Stomach (tissue), 9 donors: ENCODE results near the gene PLK5. TPM values are rescaled to one million over a fixed set of nuclear protein-coding genes. Genes with fewer than 3 reads are reported as not detected.

ENCODE experiments used
- DNase-seq, 2 donors: peaks; one replicate each; pipeline versions ENCODE4 v3.0.0 to v3.0.0-alpha.2; 2013 to 2019
- H3K27ac ChIP-seq, 5 donors: fragments of 200-600 bp in 4 of 5; sonication (generic) in 4 of 5; one replicate each; pipeline ENCODE4 v1.5.1; 2013 to 2019; ENCODE audit warnings: mild to moderate bottlenecking in 1 of 5, moderate library complexity in 1 of 5
- H3K27me3 ChIP-seq, 3 donors: fragments of 200-600 bp; sonication (generic); one replicate each; pipeline ENCODE4 v1.5.1; 2017 to 2019; ENCODE audit warnings: mixed run types in 1 of 3
- H3K36me3 ChIP-seq, 4 donors: fragments of 200-600 bp; sonication (generic); 1 replicate in 3 of 4; 2 replicates in 1 of 4; pipeline ENCODE4 v1.5.1; 2016 to 2019
- H3K4me1 ChIP-seq, 4 donors: fragments of 200-600 bp; sonication (generic); one replicate each; pipeline ENCODE4 v1.5.1; 2016 to 2019
- H3K4me3 ChIP-seq, 4 donors: fragments of 200-600 bp; sonication (generic) in 3 of 4; one replicate each; pipeline ENCODE4 v1.5.1; 2016 to 2019; ENCODE audit warnings: mild to moderate bottlenecking in 1 of 4
- H3K9me3 ChIP-seq, 4 donors: fragments of 200-600 bp; sonication (generic); one replicate each; pipeline ENCODE4 v1.5.1; 2016 to 2019
- EP300 ChIP-seq: sonication (generic); formaldehyde crosslinking; IDR thresholded peaks from one replicate; pipeline ENCODE4 v1.6.1; 2017; ENCODE audit warnings: antibody characterized with exemption
- POLR2A ChIP-seq, 4 donors: fragments of 450-650 bp; IDR thresholded peaks; one replicate each; pipeline ENCODE4 v1.6.1; 2016; ENCODE audit warnings: antibody characterized with exemption in 4 of 4, control low read depth in 2 of 4, mild to moderate bottlenecking in 1 of 4, moderate library complexity in 1 of 4
- POLR2AphosphoS5 ChIP-seq, 3 donors: sonication (generic); formaldehyde crosslinking; IDR thresholded peaks; one replicate each; pipeline ENCODE4 v1.6.1; 2016; ENCODE audit warnings: antibody characterized with exemption in 3 of 3
- WGBS, 5 donors: extraction: QIAGEN DNeasy Blood & Tissue Kit in 3 of 5; methylation state at CpG; one replicate each; pipeline versions ENCODE4 v1.1.5 to v1.1.7; 2013 to 2018; 5-methylcytosine and 5-hydroxymethylcytosine counted together
- intact Hi-C: fragments of 100-400 bp; cut with DNase I; formaldehyde crosslinking; loops from one replicate; pipeline ENCODE4 v1.15.1; 2023; ENCODE audit warnings: low total_unique reads
- polyA plus RNA-seq, 3 donors: library from polyadenylated mRNA; stranded (reverse); fragments of 200-250 nt; gene quantifications; one replicate each; pipeline ENCODE4 v1.2.3, GENCODE V29; 2013
- total RNA-seq, 5 donors: library from RNA; depleted of rRNA; stranded (reverse); fragments of >200 nt; gene quantifications; one replicate each; pipeline versions ENCODE4 v1.1.0 to v1.2.3, GENCODE V29; 2014 to 2016
- TF ChIP-seq, protein P1 (sequence below), 7 experiments: fragments of 450-650 bp in 4 of 7; fragments of 200-600 bp in 3 of 7; sonication (generic) in 3 of 7; IDR thresholded peaks; one replicate each; pipeline ENCODE4 v1.5.1; 2016 to 2019; ENCODE audit warnings: antibody characterized with exemption in 7 of 7, control low read depth in 2 of 7, mild to moderate bottlenecking in 1 of 7
- donor health status: healthy with polysubstance abuse.
- donor health status: Bipolar disorder and iron deficiency.
- donor health status: healthy.

Gene PLK5
- total and polyA plus RNA-seq, 8 donors = 0.12 to 0.80 TPM; not detected in 6

DNA sequence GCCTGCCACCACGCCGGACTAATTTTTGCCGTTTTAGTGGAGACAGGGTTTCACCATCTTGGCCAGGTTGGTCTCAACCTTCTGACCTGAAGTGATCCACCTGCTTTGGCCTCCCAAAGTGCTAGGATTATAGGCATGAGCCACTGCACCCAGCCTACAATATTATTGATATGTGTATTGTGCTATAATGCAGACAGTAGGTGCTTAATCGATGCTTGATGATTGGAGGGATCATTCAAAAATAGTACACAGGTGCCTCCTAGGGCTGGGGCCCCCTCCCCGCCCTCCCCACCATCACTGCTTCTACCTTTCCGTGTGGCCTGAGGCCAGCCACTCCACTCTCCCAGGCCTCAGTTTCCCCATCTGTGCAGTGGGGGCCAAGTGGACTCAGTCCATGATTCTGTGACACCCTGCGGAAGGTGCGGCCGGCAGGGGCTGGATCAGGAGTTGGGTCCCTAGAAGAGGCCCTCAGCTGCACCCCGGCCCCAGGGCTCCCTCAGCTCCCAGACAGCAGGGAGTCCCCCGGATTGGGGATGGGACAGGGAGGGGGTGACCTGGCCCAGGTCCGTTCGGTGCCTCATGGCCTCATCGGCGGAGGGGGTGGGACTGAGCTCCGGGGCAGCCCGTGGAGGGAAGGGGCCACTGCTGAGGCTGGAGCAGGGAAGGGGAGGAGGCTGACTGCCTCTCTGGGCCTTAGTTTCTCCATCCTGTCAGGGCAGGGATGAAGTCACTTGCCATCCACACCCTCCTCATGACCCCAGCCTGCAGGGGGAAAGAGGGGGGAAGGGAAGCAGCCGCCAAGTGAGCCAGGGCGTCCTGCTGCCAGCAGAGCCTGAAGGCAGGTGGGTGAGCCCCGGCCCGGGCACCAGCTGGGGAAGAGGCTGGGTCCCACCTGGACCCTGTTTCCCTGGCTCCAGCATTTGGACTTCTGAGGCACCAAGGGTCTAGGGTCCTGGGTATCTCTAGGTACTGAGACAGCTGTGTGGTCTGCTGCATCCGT lies 12.3 kb upstream of the PLK5 start:
- peak in 1 of 2 donors; percentile 47 for DNase-seq
- TF ChIP-seq, protein P1, sequence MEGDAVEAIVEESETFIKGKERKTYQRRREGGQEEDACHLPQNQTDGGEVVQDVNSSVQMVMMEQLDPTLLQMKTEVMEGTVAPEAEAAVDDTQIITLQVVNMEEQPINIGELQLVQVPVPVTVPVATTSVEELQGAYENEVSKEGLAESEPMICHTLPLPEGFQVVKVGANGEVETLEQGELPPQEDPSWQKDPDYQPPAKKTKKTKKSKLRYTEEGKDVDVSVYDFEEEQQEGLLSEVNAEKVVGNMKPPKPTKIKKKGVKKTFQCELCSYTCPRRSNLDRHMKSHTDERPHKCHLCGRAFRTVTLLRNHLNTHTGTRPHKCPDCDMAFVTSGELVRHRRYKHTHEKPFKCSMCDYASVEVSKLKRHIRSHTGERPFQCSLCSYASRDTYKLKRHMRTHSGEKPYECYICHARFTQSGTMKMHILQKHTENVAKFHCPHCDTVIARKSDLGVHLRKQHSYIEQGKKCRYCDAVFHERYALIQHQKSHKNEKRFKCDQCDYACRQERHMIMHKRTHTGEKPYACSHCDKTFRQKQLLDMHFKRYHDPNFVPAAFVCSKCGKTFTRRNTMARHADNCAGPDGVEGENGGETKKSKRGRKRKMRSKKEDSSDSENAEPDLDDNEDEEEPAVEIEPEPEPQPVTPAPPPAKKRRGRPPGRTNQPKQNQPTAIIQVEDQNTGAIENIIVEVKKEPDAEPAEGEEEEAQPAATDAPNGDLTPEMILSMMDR (IDR thresholded peaks at IDR 0.05) = no peak
- TF ChIP-seq EP300 = no peak
- TF ChIP-seq POLR2A (IDR thresholded peaks at IDR 0.05) = no peak
- TF ChIP-seq POLR2AphosphoS5 (IDR thresholded peaks at IDR 0.05) = no peak
- H3K36me3 ChIP-seq = no peaks in the 10 kb centered on the region
- H3K27ac ChIP-seq = no peak overlapping the region
- H3K4me3 ChIP-seq = no peak overlapping the region
- intact Hi-C loops = no loop called here
- peaks cover 12 to 42% (median 37%) of the 10 kb centered on the region in 4 donors for H3K4me1 ChIP-seq
- peaks cover 14 to 90% (median 33%) of the 10 kb centered on the region in 3 donors for H3K27me3 ChIP-seq
- 44 to 58% (median 51%) methylated on average over 17 to 22 of the region's 22 CpGs for WGBS, 5 donors
- H3K9me3 ChIP-seq = peaks cover 0 to 5% (median 2%) of the 10 kb centered on the region in 4 donors

GRCh38 chr19:1512671-1513498 lies 11.0 kb upstream of the PLK5 start, which contains the start of gene ADAMTSL5:
ADAMTSL5 (minus strand) TSS chr19:1513019; CDS start chr19:1510943, 2,076 bp downstream.
- H3K27me3 ChIP-seq = peaks cover 14 to 83% (median 33%) of the 10 kb centered on the region in 3 donors
- peak within 1 kb of the TSS; percentile 43 to 62 (median 50) for H3K4me3 ChIP-seq
- intact Hi-C loops = no loop called here
- H3K4me1 ChIP-seq = peaks cover 12 to 34% (median 28%) of the 10 kb centered on the region in 4 donors
- DNase-seq = peak; percentile 60 to 88
- H3K9me3 ChIP-seq = peaks cover 0 to 5% (median 2%) of the 10 kb centered on the region in 4 donors
- peak within 1 kb of the TSS in 4 of 5 donors; percentile 31 to 77 (median 59) for H3K27ac ChIP-seq
- no peaks in the 10 kb centered on the region for H3K36me3 ChIP-seq
- peak in 1 of 3 donors; percentile 10 for TF ChIP-seq POLR2AphosphoS5 (IDR thresholded peaks at IDR 0.05)
- no peak for TF ChIP-seq POLR2A (IDR thresholded peaks at IDR 0.05)
- TF ChIP-seq EP300 = no peak
- TF ChIP-seq, protein P1 (IDR thresholded peaks at IDR 0.05) = no peak
- WGBS, 5 donors = 3 to 9% (median 4%) methylated on average over 12 to 78 of the region's 78 CpGs

GRCh38 chr19:1513499-1514294 lies 10.2 kb upstream of the PLK5 start:
- H3K27ac ChIP-seq = peak overlapping the region in 4 of 5 donors; percentile 31 to 77 (median 59)
- 0 to 7% (median 4%) methylated on average over 3 to 52 of the region's 52 CpGs for WGBS, 5 donors
- peaks cover 12 to 27% (median 21%) of the 10 kb centered on the region in 4 donors for H3K4me1 ChIP-seq
- peaks cover 14 to 81% (median 33%) of the 10 kb centered on the region in 3 donors for H3K27me3 ChIP-seq
- TF ChIP-seq, protein P1 (IDR thresholded peaks at IDR 0.05) = peak in 5 of 7 experiments; percentile 17 to 69 (median 37)
- TF ChIP-seq POLR2A (IDR thresholded peaks at IDR 0.05) (no peak), POLR2AphosphoS5 (IDR thresholded peaks at IDR 0.05) (no peak), EP300 (no peak)
- intact Hi-C loops = no loop called here
- no peaks in the 10 kb centered on the region for H3K9me3 ChIP-seq
- DNase-seq = peak; percentile 53 to 85
- no peaks in the 10 kb centered on the region for H3K36me3 ChIP-seq
- peak overlapping the region; percentile 43 to 62 (median 50) for H3K4me3 ChIP-seq
